Smooth muscle cell (in vitro differentiated cells): ENCODE results near the gene OR52E1. TPM values are rescaled to one million over a fixed set of nuclear protein-coding genes. Genes with fewer than 3 reads are reported as not detected.
"Not testable (repeated sequence)": the region's sequence is repeated elsewhere in the genome, so short reads cannot be mapped to it uniquely, and the experiment has no call there.

Experiments used
- DNase-seq: peaks from one replicate; lab custom pipeline; 2025; ENCODE audit not compliant: unreplicated experiment; lab: John Stamatoyannopoulos, UW
- H2AFZ ChIP-seq: fragments of 200-600 bp; sonication (generic); 2 replicates; pipeline ENCODE4 v1.6.0; 2016; ENCODE audit warnings: antibody characterized with exemption, low read depth, mild to moderate bottlenecking
- H3F3A ChIP-seq: fragments of 200-600 bp; sonication (generic); 2 replicates; pipeline ENCODE4 v1.6.0; 2017; ENCODE audit warnings: antibody characterized with exemption, low read depth
- H3K27ac ChIP-seq: fragments of 200-600 bp; sonication (generic); 2 replicates; pipeline ENCODE4 v1.5.1; 2016; ENCODE audit warnings: low read depth, mild to moderate bottlenecking
- H3K27me3 ChIP-seq: fragments of 200-600 bp; sonication (generic); 2 replicates; pipeline ENCODE4 v1.6.1; 2016; ENCODE audit warnings: low read depth, mild to moderate bottlenecking
- H3K36me3 ChIP-seq: fragments of 200-600 bp; sonication (generic); 2 replicates; pipeline ENCODE4 v1.5.1; 2016; ENCODE audit warnings: low read depth
- H3K4me1 ChIP-seq: fragments of 200-600 bp; sonication (generic); 2 replicates; pipeline ENCODE4 v1.5.1; 2016; ENCODE audit warnings: low read depth
- H3K4me2 ChIP-seq: fragments of 200-600 bp; sonication (generic); 2 replicates; pipeline ENCODE4 v1.6.0; 2016; ENCODE audit warnings: mild to moderate bottlenecking
- H3K4me3 ChIP-seq: fragments of 200-600 bp; sonication (generic); 2 replicates; pipeline ENCODE4 v1.5.1; 2016; ENCODE audit warnings: mild to moderate bottlenecking
- H3K79me2 ChIP-seq: fragments of 200-600 bp; sonication (generic); 2 replicates; pipeline ENCODE4 v1.6.0; 2016; ENCODE audit warnings: low read depth, mild to moderate bottlenecking
- H3K9ac ChIP-seq: fragments of 200-600 bp; sonication (generic); 2 replicates; pipeline ENCODE4 v1.6.0; 2016; ENCODE audit warnings: low read depth
- H3K9me3 ChIP-seq: fragments of 200-600 bp; sonication (generic); replicated peaks from 2 replicates; pipeline ENCODE4 v1.5.1; 2016; ENCODE audit warnings: low read depth
- H4K20me1 ChIP-seq: fragments of 200-600 bp; sonication (generic); 2 replicates; pipeline ENCODE4 v1.6.0; 2016; ENCODE audit warnings: low read depth
- WGBS: methylation state at CpG from one replicate; pipeline ENCODE4 v1.1.7; 2016; ENCODE audit warnings: low lambda C conversion rate; 5-methylcytosine and 5-hydroxymethylcytosine counted together
- polyA plus RNA-seq: library from polyadenylated mRNA; unstranded; fragments of >200 nt; fragmentation: Nextera tagmentation; extraction: Ambion mirVana; gene quantifications from 2 replicates; pipeline ENCODE4 v1.2.1, GENCODE V29; 2016
- total RNA-seq: library from RNA; depleted of rRNA; stranded (reverse); fragments of >200 nt; gene quantifications from 2 replicates; pipeline ENCODE4 v1.2.3, GENCODE V29; 2014
- TF ChIP-seq, protein P1 (sequence below): fragments of 200-600 bp; sonication (generic); IDR thresholded peaks from 2 replicates; pipeline ENCODE4 v1.5.1; 2017; ENCODE audit warnings: borderline replicate concordance, mild to moderate bottlenecking, antibody characterized with exemption; ENCODE audit not compliant: insufficient read depth, poor library complexity, severe bottlenecking

OR52E1 gene
- total and polyA plus RNA-seq, 2 experiments from 2014 or later = not detected

GRCh38 chr11:5046226-5046625, 23.1 kb upstream of the OR52E1 start, which contains the start of gene OR52J3:
TSS of gene OR52J3 (plus strand) at chr11:5046526. CDS start at chr11:5046526, 0 bp downstream.
- Histone ChIP-seq H2AFZ (no peak within 1 kb of the TSS), H3K9ac (no peak within 1 kb of the TSS), H3K27me3 (no peaks in the 10 kb centered on the region), H3K4me2 (no peak within 1 kb of the TSS), H3F3A (no peaks in the 10 kb centered on the region), H3K36me3 (no peaks in the 10 kb centered on the region), H3K4me3 (no peak within 1 kb of the TSS), H3K4me1 (no peaks in the 10 kb centered on the region), H3K9me3 (no peaks in the 10 kb centered on the region), H4K20me1 (no peaks in the 10 kb centered on the region), H3K79me2 (no peaks in the 10 kb centered on the region), H3K27ac (no peak within 1 kb of the TSS)
- 94% methylated on average over 1 of the region's 1 CpG for WGBS
- TF ChIP-seq, protein P1, sequence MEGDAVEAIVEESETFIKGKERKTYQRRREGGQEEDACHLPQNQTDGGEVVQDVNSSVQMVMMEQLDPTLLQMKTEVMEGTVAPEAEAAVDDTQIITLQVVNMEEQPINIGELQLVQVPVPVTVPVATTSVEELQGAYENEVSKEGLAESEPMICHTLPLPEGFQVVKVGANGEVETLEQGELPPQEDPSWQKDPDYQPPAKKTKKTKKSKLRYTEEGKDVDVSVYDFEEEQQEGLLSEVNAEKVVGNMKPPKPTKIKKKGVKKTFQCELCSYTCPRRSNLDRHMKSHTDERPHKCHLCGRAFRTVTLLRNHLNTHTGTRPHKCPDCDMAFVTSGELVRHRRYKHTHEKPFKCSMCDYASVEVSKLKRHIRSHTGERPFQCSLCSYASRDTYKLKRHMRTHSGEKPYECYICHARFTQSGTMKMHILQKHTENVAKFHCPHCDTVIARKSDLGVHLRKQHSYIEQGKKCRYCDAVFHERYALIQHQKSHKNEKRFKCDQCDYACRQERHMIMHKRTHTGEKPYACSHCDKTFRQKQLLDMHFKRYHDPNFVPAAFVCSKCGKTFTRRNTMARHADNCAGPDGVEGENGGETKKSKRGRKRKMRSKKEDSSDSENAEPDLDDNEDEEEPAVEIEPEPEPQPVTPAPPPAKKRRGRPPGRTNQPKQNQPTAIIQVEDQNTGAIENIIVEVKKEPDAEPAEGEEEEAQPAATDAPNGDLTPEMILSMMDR = no peak
- no peak for DNase-seq

GRCh38 chr11:5046754-5047330, 22.5 kb upstream of the OR52E1 start:
- Histone ChIP-seq H4K20me1 (no peaks in the 10 kb centered on the region), H3K27me3 (no peaks in the 10 kb centered on the region), H3K4me1 (no peaks in the 10 kb centered on the region), H3K79me2 (no peaks in the 10 kb centered on the region), H2AFZ (no peak overlapping the region), H3K27ac (no peak overlapping the region), H3K4me2 (no peak overlapping the region), H3K36me3 (no peaks in the 10 kb centered on the region), H3K9ac (no peak overlapping the region), H3K4me3 (no peak overlapping the region), H3K9me3 (no peaks in the 10 kb centered on the region), H3F3A (no peaks in the 10 kb centered on the region)
- no peak for DNase-seq
- 81% methylated on average over 15 of the region's 15 CpGs for WGBS
- TF ChIP-seq, protein P1 = no peak

DNA sequence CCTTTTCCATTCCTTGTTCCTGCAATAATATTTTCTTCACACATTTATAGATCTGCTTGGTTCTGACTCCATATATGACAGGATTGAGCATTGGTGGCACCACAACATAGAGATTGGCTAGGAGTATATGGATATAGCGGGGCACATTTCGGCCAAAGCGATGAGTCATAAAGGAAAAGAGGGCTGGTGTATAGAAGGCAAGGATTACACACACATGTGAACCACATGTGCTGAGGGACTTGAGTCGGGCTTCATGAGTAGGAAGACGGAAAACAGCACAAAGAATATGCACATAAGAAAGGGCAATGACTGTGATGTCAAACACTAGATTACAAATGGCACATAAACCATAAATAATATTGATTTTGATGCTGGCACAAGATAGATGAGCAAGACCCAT, 10.7 kb upstream of the OR52E1 start:
- not testable (repeated sequence) for H3F3A ChIP-seq, H3K9ac ChIP-seq, H2AFZ ChIP-seq, H3K79me2 ChIP-seq, H3K9me3 ChIP-seq, DNase-seq, H3K4me3 ChIP-seq, H3K27me3 ChIP-seq, H3K36me3 ChIP-seq, H3K27ac ChIP-seq, H3K4me2 ChIP-seq, H4K20me1 ChIP-seq, H3K4me1 ChIP-seq
- 73% methylated on average over 5 of the region's 5 CpGs for WGBS

DNA sequence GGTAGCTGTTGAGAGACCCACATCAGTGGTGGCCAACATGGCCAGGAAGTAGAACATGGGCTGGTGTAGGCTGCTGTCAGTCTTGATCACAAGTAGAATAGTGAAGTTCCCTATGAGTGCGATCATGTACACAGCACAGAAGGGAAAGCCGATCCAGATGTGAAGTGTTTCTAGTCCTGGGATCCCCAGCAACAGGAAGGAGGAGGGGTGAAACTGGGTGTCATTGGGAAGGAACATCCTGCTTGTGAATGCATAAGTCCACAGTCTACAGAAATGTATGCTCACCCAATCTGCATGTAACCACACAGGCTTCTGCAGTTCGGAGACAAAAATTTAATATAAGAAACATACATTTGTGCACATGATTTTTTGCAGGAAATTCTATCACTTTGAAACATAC, 10.0 kb upstream of the OR52E1 start, which contains the start of gene OR52E2:
OR52E2 (minus strand) TSS at position 237 of the 400 bp plus-strand sequence; CDS start at position 237, 0 bp downstream.
- H3K27me3 ChIP-seq = peaks cover 3% of the 10 kb centered on the region
- H3K79me2 ChIP-seq = no peaks in the 10 kb centered on the region
- H3K4me3 ChIP-seq = no peak within 1 kb of the TSS
- TF ChIP-seq, protein P1 = no peak
- no peak within 1 kb of the TSS for H3K4me2 ChIP-seq
- H4K20me1 ChIP-seq = no peaks in the 10 kb centered on the region
- no peaks in the 10 kb centered on the region for H3K9me3 ChIP-seq
- H3K9ac ChIP-seq = no peak within 1 kb of the TSS
- no peaks in the 10 kb centered on the region for H3F3A ChIP-seq
- no peaks in the 10 kb centered on the region for H3K4me1 ChIP-seq
- no peaks in the 10 kb centered on the region for H3K36me3 ChIP-seq
- WGBS = 94% methylated on average over 3 of the region's 3 CpGs
- DNase-seq = no peak
- no peak within 1 kb of the TSS for H2AFZ ChIP-seq
- H3K27ac ChIP-seq = no peak within 1 kb of the TSS
